SU-DHL-6 (cell line): Measurements from ENCODE around the gene SHMT2.

Source experiments
- CTCF ChIP-seq: fragments of 200-600 bp; sonication (generic); IDR thresholded peaks from one replicate; pipeline ENCODE4 v1.5.1; 2017; ENCODE audit warnings: antibody characterized with exemption, mild to moderate bottlenecking, low read length, moderate library complexity; ENCODE audit not compliant: insufficient read depth, poor library complexity, severe bottlenecking
- EZH2phosphoT487 ChIP-seq: fragments of 200-600 bp; sonication (generic), shearing (Covaris generic); conservative IDR thresholded peaks from 2 replicates; pipeline ENCODE4 v1.6.1; 2018; ENCODE audit warnings: mild to moderate bottlenecking, antibody characterized with exemption, low read length, moderate library complexity, mixed read lengths

DNA sequence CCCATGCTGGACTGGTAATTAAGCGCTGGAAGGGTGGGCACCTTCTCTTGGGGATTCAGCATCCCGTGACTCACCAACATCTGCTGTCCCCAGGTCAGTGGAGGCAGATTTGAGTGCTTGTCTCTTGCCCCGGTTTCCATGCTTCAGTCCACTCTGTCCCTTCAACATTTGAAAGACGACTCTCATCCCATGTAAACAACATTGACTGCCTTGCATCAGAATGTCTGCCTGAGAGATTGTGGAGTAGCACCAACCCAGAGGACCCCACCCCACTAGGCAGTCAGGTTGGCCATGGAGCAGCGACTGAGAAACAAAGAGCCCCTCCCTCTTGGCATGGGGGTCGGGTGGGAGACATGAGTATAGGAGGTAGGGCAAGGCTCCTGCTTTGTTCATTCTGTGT, 26.4 kb downstream of the SHMT2 start:
- no peak for TF ChIP-seq CTCF
- TF ChIP-seq EZH2phosphoT487 = no peak
